K562 (cell line): ENCODE data around the gene HOXA4.
A peak's percentile ranks its signal among the peaks of the same experiment; 100 is the strongest.

Experiments
- CHD4 ChIP-seq: fragments of 200-600 bp; sonication (generic); IDR thresholded peaks from 3 replicates; pipeline ENCODE4 v1.6.1; 2012; ENCODE audit warnings: low read depth, mild to moderate bottlenecking, mixed read lengths, low read length, inconsistent platforms; ENCODE audit not compliant: insufficient read depth, insufficient replicate concordance, poor library complexity, severe bottlenecking
- E2F4 ChIP-seq: sonication (generic); formaldehyde crosslinking; IDR thresholded peaks from 2 replicates; pipeline ENCODE4 v1.8.0; 2022; ENCODE audit warnings: mild to moderate bottlenecking, low read depth, missing genetic modification reagents
- GTF2B ChIP-seq: IDR thresholded peaks from 2 replicates; pipeline ENCODE4 v1.6.1; 2011; ENCODE audit not compliant: insufficient read length; ENCODE audit errors: extremely low read depth
- HCFC1 ChIP-seq: IDR thresholded peaks from 2 replicates; pipeline ENCODE4 v1.6.1; 2012; ENCODE audit warnings: low read depth, low read length, improper control_type of control experiment
- NFE2L1 ChIP-seq: fragments of 450-650 bp; IDR thresholded peaks from 2 replicates; pipeline ENCODE4 v1.6.1; 2016; ENCODE audit warnings: missing genetic modification characterization, low read depth, mild to moderate bottlenecking, missing compliant biosample characterization, moderate library complexity, borderline replicate concordance
- POLR2A ChIP-seq: fragments of 450-650 bp; conservative IDR thresholded peaks from 2 replicates; pipeline ENCODE4 v1.6.1; 2016
- TEAD4 ChIP-seq, 2 experiments: sonication (generic) in 1 of 2; formaldehyde crosslinking in 1 of 2; IDR thresholded peaks; 2 replicates each; pipeline versions ENCODE4 v1.6.1 to v1.8.0; 2012 to 2022; ENCODE audit warnings: borderline replicate concordance in 1 of 2, inconsistent platforms in 1 of 2, low read length in 1 of 2, mild to moderate bottlenecking in 1 of 2, missing genetic modification reagents in 1 of 2
- TF ChIP-seq, protein P1 (sequence below), 3 experiments: IDR thresholded peaks in 2 of 3; conservative IDR thresholded peaks in 1 of 3; 2 replicates each; pipeline ENCODE4 v1.5.1; 2011 to 2012; ENCODE audit warnings: low read length in 3 of 3, mild to moderate bottlenecking in 3 of 3, control low read depth in 2 of 3, improper control_type of control experiment in 1 of 3, inconsistent platforms in 1 of 3, low read depth in 1 of 3, mixed read lengths in 1 of 3, moderate library complexity in 1 of 3; ENCODE audit not compliant: insufficient read depth in 2 of 3

DNA sequence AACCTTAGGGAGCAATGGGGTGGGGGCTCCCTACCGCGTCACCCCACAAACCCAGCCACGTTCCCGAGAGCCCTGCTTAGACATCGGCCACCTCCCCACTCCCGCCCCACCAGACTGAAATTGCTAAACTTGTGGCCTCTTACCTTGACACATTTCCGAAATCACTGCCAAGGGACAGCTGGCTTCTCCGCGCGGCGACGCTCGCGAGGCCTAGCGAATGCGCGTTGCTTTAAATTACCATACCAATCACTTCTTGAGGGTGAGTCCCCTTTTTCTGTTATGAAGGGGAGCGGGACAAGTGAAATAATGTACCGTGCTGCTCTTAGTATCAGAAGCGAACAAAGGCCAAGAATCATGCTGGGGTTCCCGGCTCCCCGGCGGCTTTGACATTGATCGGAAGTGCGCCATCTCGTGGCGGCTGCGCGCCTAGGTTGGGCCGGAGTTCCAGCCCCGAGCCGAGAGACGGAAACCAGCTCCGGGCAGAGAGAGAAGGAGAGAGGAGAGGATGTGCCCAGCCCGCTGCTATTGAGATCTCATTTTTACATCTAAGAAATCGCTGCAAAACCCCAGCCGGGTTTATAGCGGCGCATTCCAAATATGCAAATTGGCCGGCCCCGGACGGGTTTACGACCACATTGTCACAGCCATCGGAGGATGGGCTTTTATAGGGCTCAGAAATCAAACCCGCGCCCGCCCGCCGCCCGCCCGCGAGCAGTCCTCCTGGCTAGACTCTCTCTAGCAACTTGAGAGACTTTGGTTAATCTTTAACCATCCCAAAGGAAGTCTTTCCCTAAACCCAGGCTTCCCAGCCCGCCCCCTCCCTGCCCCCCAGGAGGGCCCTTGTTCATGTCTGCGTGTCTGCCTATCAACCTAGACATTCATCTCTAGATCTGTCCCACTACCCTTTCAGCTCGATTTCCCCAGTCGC, 49.2 kb upstream of the HOXA4 start:
- TF ChIP-seq NFE2L1 = no peak
- TF ChIP-seq HCFC1 = no peak
- TF ChIP-seq, protein P1, sequence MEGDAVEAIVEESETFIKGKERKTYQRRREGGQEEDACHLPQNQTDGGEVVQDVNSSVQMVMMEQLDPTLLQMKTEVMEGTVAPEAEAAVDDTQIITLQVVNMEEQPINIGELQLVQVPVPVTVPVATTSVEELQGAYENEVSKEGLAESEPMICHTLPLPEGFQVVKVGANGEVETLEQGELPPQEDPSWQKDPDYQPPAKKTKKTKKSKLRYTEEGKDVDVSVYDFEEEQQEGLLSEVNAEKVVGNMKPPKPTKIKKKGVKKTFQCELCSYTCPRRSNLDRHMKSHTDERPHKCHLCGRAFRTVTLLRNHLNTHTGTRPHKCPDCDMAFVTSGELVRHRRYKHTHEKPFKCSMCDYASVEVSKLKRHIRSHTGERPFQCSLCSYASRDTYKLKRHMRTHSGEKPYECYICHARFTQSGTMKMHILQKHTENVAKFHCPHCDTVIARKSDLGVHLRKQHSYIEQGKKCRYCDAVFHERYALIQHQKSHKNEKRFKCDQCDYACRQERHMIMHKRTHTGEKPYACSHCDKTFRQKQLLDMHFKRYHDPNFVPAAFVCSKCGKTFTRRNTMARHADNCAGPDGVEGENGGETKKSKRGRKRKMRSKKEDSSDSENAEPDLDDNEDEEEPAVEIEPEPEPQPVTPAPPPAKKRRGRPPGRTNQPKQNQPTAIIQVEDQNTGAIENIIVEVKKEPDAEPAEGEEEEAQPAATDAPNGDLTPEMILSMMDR (IDR thresholded peaks at IDR 0.05 in 2 of 3, conservative IDR thresholded peaks at IDR 0.05 in 1 of 3; ENCODE audit: insufficient read depth in 2 of 3, low read depth in 1 of 3, low read length in 3 of 3) = peak; percentile 65 to 83 (median 77)
- TF ChIP-seq E2F4 = no peak
- no peak for TF ChIP-seq CHD4
- no peak for TF ChIP-seq POLR2A
- no peak for TF ChIP-seq TEAD4 (IDR thresholded peaks at IDR 0.05; ENCODE audit: low read length)
- no peak for TF ChIP-seq TEAD4 (CRISPR knock-in tag; IDR thresholded peaks at IDR 0.05; ENCODE audit: borderline replicate concordance)
- TF ChIP-seq GTF2B = no peak
